ENCODE measurements around the gene TRIL. TPM values are rescaled to one million over a fixed set of nuclear protein-coding genes. Genes with fewer than 3 reads are reported as not detected.

Gene TRIL
- total RNA-seq (10 to 100 TPM in 1 of 7 donors, 1 to 10 TPM in 6; 1.0 to 10.0 (median 6.7) TPM), polyA plus RNA-seq (under 1 TPM; 0.33 to 0.96 (median 0.42) TPM)
- long read RNA-seq, donor 1, full-length matches to known transcripts = 6 of 6 reads
- long read RNA-seq, donor 1, partial matches to known transcripts = 0 of 6 reads
- long read RNA-seq, donor 1, other reads (novel, unspliced or antisense) = 0 of 6 reads
- long read RNA-seq, donor 2, full-length matches to known transcripts = 9 of 9 reads
- long read RNA-seq, donor 2, partial matches to known transcripts = 0 of 9 reads
- long read RNA-seq, donor 2, other reads (novel, unspliced or antisense) = 0 of 9 reads

- WGBS, 5 donors = 6 to 15% (median 9%) methylated on average over 60 to 66 of the region's 66 CpGs
- Histone ChIP-seq H3K4me3 (peak within 1 kb of the TSS; percentile 30 to 77 (median 48)), H3K27ac (peak within 1 kb of the TSS; percentile 28 to 89 (median 86)), H3K36me3 (no peaks in the 10 kb centered on the region), H3K9me3 (no peaks in the 10 kb centered on the region), H3K4me1 (peaks cover 16 to 62% (median 45%) of the 10 kb centered on the region in 6 donors), H3K27me3 (replicated peaks in 1 of 7) (peaks cover 10 to 72% (median 39%) of the 10 kb centered on the region in 7 donors)
- intact Hi-C loops (cut with DNase I; ENCODE audit: low total_unique reads) = loop anchor here (5.0 to 10.0 kb wide), 2 partner anchors 36 to 146 kb away; no protein-coding TSS in a partner anchor
- TF ChIP-seq CTCF (IDR thresholded peaks at IDR 0.05 in 8 of 11, conservative IDR thresholded peaks at IDR 0.05 in 3 of 11) (no peak), POLR2A (IDR thresholded peaks at IDR 0.05) (no peak), POLR2AphosphoS5 (IDR thresholded peaks at IDR 0.05) (peak; percentile 33 to 83 (median 78))
- DNase-seq = peak; percentile 84
Measured at GRCh38 chr7:28958235-28958979, at the start of gene TRIL. Gene TRIL (minus strand): TSS chr7:28958330. CDS start chr7:28958046, 284 bp downstream.

- intact Hi-C loops (cut with DNase I; ENCODE audit: low total_unique reads) = no loop called here
- WGBS, 5 donors = 78 to 89% (median 81%) methylated on average over 2 of the region's 2 CpGs
- H3K27ac ChIP-seq = no peak overlapping the region
- H3K36me3 ChIP-seq = no peaks in the 10 kb centered on the region
- H3K4me1 ChIP-seq = peaks cover 0 to 8% (median 0%) of the 10 kb centered on the region in 6 donors
- TF ChIP-seq CTCF (IDR thresholded peaks at IDR 0.05 in 8 of 11, conservative IDR thresholded peaks at IDR 0.05 in 3 of 11) (no peak), POLR2AphosphoS5 (IDR thresholded peaks at IDR 0.05) (no peak), POLR2A (IDR thresholded peaks at IDR 0.05) (no peak)
- no peak overlapping the region for H3K4me3 ChIP-seq
- H3K27me3 ChIP-seq (replicated peaks in 1 of 7) = no peaks in the 10 kb centered on the region
- no peak for DNase-seq
- no peaks in the 10 kb centered on the region for H3K9me3 ChIP-seq
Measured at GRCh38 chr7:29007127-29007526, 49.0 kb upstream of the TRIL start.

- peak overlapping the region in 2 of 8 donors; percentile 1 to 18 for H3K27ac ChIP-seq
- no peak overlapping the region for H3K4me3 ChIP-seq
- intact Hi-C loops (cut with DNase I; ENCODE audit: low total_unique reads) = no loop called here
- WGBS, 5 donors = 51 to 71% (median 66%) methylated on average over 3 of the region's 3 CpGs
- H3K9me3 ChIP-seq = no peaks in the 10 kb centered on the region
- DNase-seq = no peak
- TF ChIP-seq CTCF (IDR thresholded peaks at IDR 0.05 in 8 of 11, conservative IDR thresholded peaks at IDR 0.05 in 3 of 11) (no peak), POLR2A (IDR thresholded peaks at IDR 0.05) (no peak), POLR2AphosphoS5 (IDR thresholded peaks at IDR 0.05) (no peak)
- no peaks in the 10 kb centered on the region for H3K36me3 ChIP-seq
- no peaks in the 10 kb centered on the region for H3K27me3 ChIP-seq (replicated peaks in 1 of 7)
- no peaks in the 10 kb centered on the region for H3K4me1 ChIP-seq
Measured at GRCh38 chr7:29005829-29006228, 47.7 kb upstream of the TRIL start.

- H3K27ac ChIP-seq = peak overlapping the region in 2 of 8 donors; percentile 1 to 18
- H3K36me3 ChIP-seq = no peaks in the 10 kb centered on the region
- H3K4me1 ChIP-seq = no peaks in the 10 kb centered on the region
- no peaks in the 10 kb centered on the region for H3K9me3 ChIP-seq
- no peak overlapping the region for H3K4me3 ChIP-seq
- no peak for TF ChIP-seq CTCF (IDR thresholded peaks at IDR 0.05 in 8 of 11, conservative IDR thresholded peaks at IDR 0.05 in 3 of 11)
- no peaks in the 10 kb centered on the region for H3K27me3 ChIP-seq (replicated peaks in 1 of 7)
- intact Hi-C loops (cut with DNase I; ENCODE audit: low total_unique reads) = no loop called here
- DNase-seq = no peak
- WGBS, 5 donors = 22 to 51% (median 32%) methylated on average over 1 of the region's 1 CpG
Measured at GRCh38 chr7:29005406-29005805, 47.3 kb upstream of the TRIL start.

Measured in spleen (tissue), 13 donors.